MM.1S (cell line): ENCODE data around the gene THRSP.
"Not testable (repeated sequence)": the region's sequence is repeated elsewhere in the genome, so short reads cannot be mapped to it uniquely, and the experiment has no call there.

ENCODE experiments used
- DNase-seq: peaks from one replicate; pipeline ENCODE4 v3.0.0-alpha.2; 2015
- H2AFZ ChIP-seq: fragments of 300-600 bp; sonication (generic); 2 replicates; pipeline ENCODE4 v1.6.0; 2016; ENCODE audit warnings: antibody characterized with exemption, low read length
- H3F3A ChIP-seq: fragments of 300-600 bp; sonication (generic); 2 replicates; pipeline ENCODE4 v1.6.1; 2016; ENCODE audit warnings: mild to moderate bottlenecking, antibody characterized with exemption, low read length, moderate library complexity, mixed read lengths; ENCODE audit not compliant: insufficient read depth
- H3K27ac ChIP-seq: fragments of 300-600 bp; sonication (generic); 2 replicates; pipeline ENCODE4 v1.5.1; 2016; ENCODE audit warnings: mild to moderate bottlenecking, low read length
- H3K27me3 ChIP-seq: fragments of 300-600 bp; sonication (generic); replicated peaks from 2 replicates; pipeline ENCODE4 v1.6.0; 2016; ENCODE audit warnings: low read length; ENCODE audit not compliant: insufficient read depth
- H3K36me3 ChIP-seq: fragments of 300-600 bp; sonication (generic); replicated peaks from 2 replicates; pipeline ENCODE4 v1.6.1; 2016; ENCODE audit warnings: mild to moderate bottlenecking, low read length, mixed read lengths; ENCODE audit not compliant: insufficient read depth
- H3K4me1 ChIP-seq: fragments of 300-600 bp; sonication (generic); 2 replicates; pipeline ENCODE4 v1.6.1; 2016; ENCODE audit warnings: low read length, mixed read lengths
- H3K4me2 ChIP-seq: fragments of 300-600 bp; sonication (generic); 2 replicates; pipeline ENCODE4 v1.6.0; 2016; ENCODE audit warnings: low read depth, low read length
- H3K4me3 ChIP-seq: fragments of 300-600 bp; sonication (generic); 2 replicates; pipeline ENCODE4 v1.5.1; 2016; ENCODE audit warnings: low read length, mixed read lengths
- H3K79me2 ChIP-seq: fragments of 300-600 bp; sonication (generic); 2 replicates; pipeline ENCODE4 v1.6.1; 2016; ENCODE audit warnings: mixed run types, low read length, mixed read lengths
- H3K9ac ChIP-seq: fragments of 300-600 bp; sonication (generic); 2 replicates; pipeline ENCODE4 v1.6.1; 2016; ENCODE audit warnings: low read length, mixed read lengths
- H3K9me2 ChIP-seq: fragments of 300-600 bp; sonication (generic); replicated peaks from 2 replicates; pipeline ENCODE4 v1.6.1; 2016; ENCODE audit warnings: mild to moderate bottlenecking, low read length, mixed read lengths; ENCODE audit not compliant: insufficient read depth
- H3K9me3 ChIP-seq: fragments of 300-600 bp; sonication (generic); replicated peaks from 2 replicates; pipeline ENCODE4 v1.6.1; 2016; ENCODE audit warnings: mild to moderate bottlenecking, low read length, mixed read lengths; ENCODE audit not compliant: insufficient read depth
- H4K20me1 ChIP-seq: fragments of 300-600 bp; sonication (generic); 2 replicates; pipeline ENCODE4 v1.6.1; 2016; ENCODE audit warnings: mild to moderate bottlenecking, low read length, moderate library complexity, mixed read lengths; ENCODE audit not compliant: insufficient read depth
- EZH2 ChIP-seq: fragments of 300-600 bp; sonication (generic); optimal IDR thresholded peaks from 2 replicates; pipeline ENCODE3; 2017; ENCODE audit warnings: low read depth, mild to moderate bottlenecking, antibody characterized with exemption, low read length, mixed read lengths
- EZH2phosphoT487 ChIP-seq: fragments of 300-600 bp; sonication (generic); IDR thresholded peaks from 2 replicates; pipeline ENCODE4 v1.6.1; 2018; ENCODE audit warnings: antibody characterized with exemption, low read length
- TF ChIP-seq, protein P1 (sequence below): fragments of 300-600 bp; sonication (generic); IDR thresholded peaks from 2 replicates; pipeline ENCODE4 v1.5.1; 2016; ENCODE audit warnings: antibody characterized with exemption, low read length, mixed read lengths

Gene THRSP

DNA sequence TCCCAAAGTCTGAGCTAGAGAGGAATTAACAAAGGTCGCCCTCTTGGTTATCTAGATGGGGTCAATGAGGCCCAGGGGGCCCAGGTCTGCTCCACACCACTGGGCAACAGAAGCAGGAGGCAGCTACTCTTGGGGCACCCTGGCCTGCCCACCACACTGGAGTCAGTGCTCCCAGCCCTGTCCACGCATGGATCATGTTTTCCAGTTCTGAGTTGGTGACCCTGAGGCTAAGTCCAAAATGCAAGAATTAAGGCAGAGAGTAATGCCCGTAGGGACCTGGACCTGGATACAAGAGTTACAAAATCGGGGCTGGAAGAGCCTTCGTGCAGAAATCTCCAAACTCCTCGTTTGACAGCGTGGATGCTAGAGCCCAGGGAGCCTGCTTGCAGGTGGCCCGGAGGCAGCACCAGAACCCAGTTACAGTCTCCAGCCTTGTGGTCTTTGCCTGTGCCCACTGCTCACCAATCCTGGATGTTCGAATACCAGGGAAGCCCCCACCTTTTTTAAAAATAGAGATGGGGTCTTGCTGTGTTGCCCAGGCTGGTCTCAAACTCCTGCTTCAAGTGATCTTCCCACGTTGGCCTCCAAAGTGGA, 6.1 kb upstream of the THRSP start:
- Histone ChIP-seq H3K27ac (no peak overlapping the region), H3K9me2 (no peaks in the 10 kb centered on the region), H3K36me3 (no peaks in the 10 kb centered on the region), H3K4me1 (no peaks in the 10 kb centered on the region), H3K9ac (no peak overlapping the region), H3K27me3 (no peaks in the 10 kb centered on the region), H3K4me2 (no peak overlapping the region), H4K20me1 (no peaks in the 10 kb centered on the region), H3K79me2 (no peaks in the 10 kb centered on the region), H2AFZ (no peak overlapping the region), H3K9me3 (no peaks in the 10 kb centered on the region), H3K4me3 (no peak overlapping the region), H3F3A (no peaks in the 10 kb centered on the region)
- DNase-seq, result no peak
- TF ChIP-seq EZH2, result no peak
- TF ChIP-seq, protein P1, sequence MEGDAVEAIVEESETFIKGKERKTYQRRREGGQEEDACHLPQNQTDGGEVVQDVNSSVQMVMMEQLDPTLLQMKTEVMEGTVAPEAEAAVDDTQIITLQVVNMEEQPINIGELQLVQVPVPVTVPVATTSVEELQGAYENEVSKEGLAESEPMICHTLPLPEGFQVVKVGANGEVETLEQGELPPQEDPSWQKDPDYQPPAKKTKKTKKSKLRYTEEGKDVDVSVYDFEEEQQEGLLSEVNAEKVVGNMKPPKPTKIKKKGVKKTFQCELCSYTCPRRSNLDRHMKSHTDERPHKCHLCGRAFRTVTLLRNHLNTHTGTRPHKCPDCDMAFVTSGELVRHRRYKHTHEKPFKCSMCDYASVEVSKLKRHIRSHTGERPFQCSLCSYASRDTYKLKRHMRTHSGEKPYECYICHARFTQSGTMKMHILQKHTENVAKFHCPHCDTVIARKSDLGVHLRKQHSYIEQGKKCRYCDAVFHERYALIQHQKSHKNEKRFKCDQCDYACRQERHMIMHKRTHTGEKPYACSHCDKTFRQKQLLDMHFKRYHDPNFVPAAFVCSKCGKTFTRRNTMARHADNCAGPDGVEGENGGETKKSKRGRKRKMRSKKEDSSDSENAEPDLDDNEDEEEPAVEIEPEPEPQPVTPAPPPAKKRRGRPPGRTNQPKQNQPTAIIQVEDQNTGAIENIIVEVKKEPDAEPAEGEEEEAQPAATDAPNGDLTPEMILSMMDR, result no peak
- no peak for TF ChIP-seq EZH2phosphoT487

DNA sequence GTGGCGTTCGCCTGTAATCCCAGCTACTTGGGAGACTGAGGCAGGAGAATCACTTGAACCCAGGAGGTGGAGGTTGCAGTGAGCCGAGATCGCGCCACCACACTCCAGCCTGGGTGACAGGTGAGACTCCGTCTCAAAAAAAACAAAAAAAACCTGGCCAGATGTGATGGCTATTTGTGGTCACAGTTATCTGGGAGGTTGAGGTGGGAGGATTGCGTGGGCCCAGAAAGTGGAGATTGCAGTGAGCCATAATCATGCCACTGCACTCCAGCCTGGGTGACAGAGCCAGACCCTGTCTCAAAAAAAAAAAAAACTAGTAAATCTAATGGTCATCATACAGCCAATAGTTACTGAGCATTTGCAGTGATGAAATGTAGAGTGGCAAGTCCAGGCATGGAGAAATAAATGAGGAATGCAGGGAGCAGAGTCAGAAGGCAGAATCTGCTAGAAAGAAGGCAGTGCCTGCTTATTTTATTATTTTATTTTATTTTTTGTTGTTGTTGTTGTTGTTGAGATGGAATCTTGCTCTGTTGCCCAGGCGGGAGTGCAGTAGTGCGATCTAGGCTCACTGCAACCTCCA, 3.8 kb upstream of the THRSP start:
- H4K20me1 ChIP-seq, H3K27me3 ChIP-seq, H3K79me2 ChIP-seq, H3K27ac ChIP-seq, H2AFZ ChIP-seq, H3K9me3 ChIP-seq, H3K4me3 ChIP-seq, DNase-seq, H3K4me2 ChIP-seq, H3K36me3 ChIP-seq, H3F3A ChIP-seq, H3K4me1 ChIP-seq, H3K9ac ChIP-seq, H3K9me2 ChIP-seq: not testable (repeated sequence)

DNA sequence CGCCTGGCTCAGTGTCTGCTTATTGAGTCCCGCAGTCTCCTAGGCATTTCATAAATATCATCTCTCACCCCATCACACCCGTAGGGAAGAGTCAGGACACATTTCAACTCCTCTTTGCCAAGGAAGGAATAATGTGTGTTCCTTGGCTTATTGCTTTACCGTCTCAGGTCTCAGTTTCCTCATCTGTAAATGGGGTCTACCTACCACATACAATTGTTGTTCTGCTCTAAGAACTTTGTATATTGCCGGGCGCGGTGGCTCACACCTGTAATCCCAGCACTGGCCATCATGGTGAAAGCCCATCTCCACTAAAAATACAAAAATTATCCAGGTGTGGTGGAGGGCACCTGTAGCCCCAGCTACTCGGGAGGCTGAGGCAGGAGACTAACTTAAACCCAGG, 3.1 kb upstream of the THRSP start:
- Histone ChIP-seq H3K4me2 (no peak overlapping the region), H3K4me3 (no peak overlapping the region), H3K4me1 (peaks cover 6% of the 10 kb centered on the region), H3K79me2 (no peaks in the 10 kb centered on the region), H2AFZ (no peak overlapping the region), H3K36me3 (no peaks in the 10 kb centered on the region), H4K20me1 (no peaks in the 10 kb centered on the region), H3K9me2 (no peaks in the 10 kb centered on the region), H3K27me3 (no peaks in the 10 kb centered on the region), H3F3A (no peaks in the 10 kb centered on the region), H3K9me3 (no peaks in the 10 kb centered on the region), H3K9ac (no peak overlapping the region), H3K27ac (no peak overlapping the region)
- DNase-seq, result no peak
- TF ChIP-seq, protein P1, result no peak
- no peak for TF ChIP-seq EZH2
- no peak for TF ChIP-seq EZH2phosphoT487

- H3K27ac ChIP-seq, result no peak overlapping the region
- H3K9me3 ChIP-seq, result no peaks in the 10 kb centered on the region
- no peaks in the 10 kb centered on the region for H3K36me3 ChIP-seq
- H3F3A ChIP-seq, result no peaks in the 10 kb centered on the region
- no peak overlapping the region for H3K4me2 ChIP-seq
- no peaks in the 10 kb centered on the region for H3K79me2 ChIP-seq
- TF ChIP-seq, protein P1, result no peak
- TF ChIP-seq EZH2 (no peak), EZH2phosphoT487 (no peak)
- no peak overlapping the region for H3K4me3 ChIP-seq
- no peaks in the 10 kb centered on the region for H4K20me1 ChIP-seq
- no peaks in the 10 kb centered on the region for H3K9me2 ChIP-seq
- no peak for DNase-seq
- H3K9ac ChIP-seq, result no peak overlapping the region
- H3K27me3 ChIP-seq, result no peaks in the 10 kb centered on the region
- no peak overlapping the region for H2AFZ ChIP-seq
- peaks cover 10% of the 10 kb centered on the region for H3K4me1 ChIP-seq
Measured at GRCh38 chr11:78061088-78061920, 2.4 kb upstream of the THRSP start.
